NOMO-1 treated with DMSO at 0.1 percent for 48 hours (cell line): ENCODE results near the gene ATXN7.

Experiments
- DNase-seq: peaks from one replicate; lab custom pipeline; 2025; ENCODE audit not compliant: unreplicated experiment; lab: John Stamatoyannopoulos, UW

ATXN7 gene

GRCh38 chr3:63980019-63980418 lies 116.4 kb downstream of the ATXN7 start:
- DNase-seq, result no peak

DNA sequence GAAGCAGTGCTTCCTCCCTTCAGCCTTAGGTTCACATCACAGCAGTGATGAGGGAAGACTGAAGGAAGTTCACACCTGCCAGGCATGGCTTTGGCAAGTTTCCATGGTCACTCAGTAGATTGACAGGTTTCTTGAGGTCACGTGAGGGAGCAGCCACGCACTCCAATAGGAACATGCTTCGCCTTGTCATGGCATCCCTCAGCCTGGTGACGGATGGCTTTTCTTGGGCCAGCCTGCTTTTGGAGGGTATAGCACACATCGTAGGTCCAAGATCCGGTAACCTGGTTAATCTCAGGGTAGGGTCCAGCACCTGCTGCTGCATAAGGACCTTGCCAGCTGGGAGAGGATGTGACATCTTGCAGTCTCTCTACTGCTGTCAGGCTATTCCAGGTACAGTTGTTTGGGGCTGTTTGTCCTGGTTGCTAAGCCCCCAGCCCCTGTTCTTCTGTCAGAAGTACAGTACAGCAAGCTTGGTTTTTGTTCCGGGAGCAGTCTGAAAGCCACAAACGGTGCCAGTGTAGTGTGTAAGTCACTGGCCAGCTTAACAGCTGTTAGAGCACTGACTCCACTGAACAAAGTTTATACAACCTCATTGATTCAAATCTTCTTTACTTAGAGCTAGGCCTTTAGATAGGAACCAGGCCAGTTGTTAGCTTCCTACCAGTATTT lies 117.3 kb downstream of the ATXN7 start:
- DNase-seq, result no peak

DNA sequence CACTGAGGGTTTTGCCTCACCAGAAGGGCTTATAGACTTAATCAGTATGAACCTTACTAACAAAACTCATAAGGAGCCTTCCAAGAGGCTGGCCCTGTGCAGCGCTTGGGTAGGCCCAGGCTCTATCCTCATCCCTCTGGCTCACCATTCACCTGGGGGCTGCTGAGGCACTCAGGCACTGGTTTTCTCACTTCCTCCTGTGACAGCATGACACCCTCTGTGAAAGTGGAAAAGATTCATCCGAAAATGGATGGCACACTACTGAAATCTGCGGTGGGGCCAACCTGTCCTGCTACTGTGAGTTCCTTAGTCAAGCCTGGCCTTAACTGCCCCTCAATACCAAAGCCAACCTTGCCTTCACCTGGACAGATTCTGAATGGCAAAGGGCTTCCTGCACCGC lies 118.3 kb downstream of the ATXN7 start:
- DNase-seq, result peak; percentile 8

GRCh38 chr3:63984391-63984790 lies 120.7 kb downstream of the ATXN7 start:
- DNase-seq, result no peak

DNA sequence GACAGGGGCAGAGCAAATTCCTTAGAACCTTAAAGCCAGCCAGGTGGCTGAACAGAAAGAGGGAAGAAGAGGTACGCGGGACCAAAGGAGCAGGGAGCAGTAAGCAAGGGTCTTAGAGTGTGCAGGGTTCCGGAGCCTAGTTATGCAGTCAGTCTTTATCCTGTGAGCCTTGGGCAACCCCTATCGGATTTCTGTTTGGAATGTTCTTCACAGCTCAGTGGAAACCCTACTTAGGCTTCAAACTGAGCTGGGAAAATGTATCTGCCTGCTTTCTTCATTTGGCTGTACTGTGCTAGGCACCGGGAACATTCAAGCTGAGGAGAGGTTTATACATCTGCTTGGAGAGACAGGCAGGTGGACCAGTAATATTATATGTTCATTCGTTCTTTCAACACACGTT lies 122.5 kb downstream of the ATXN7 start:
- no peak for DNase-seq

- no peak for DNase-seq
These were observed 123.2 kb downstream of the ATXN7 start for GRCh38 chr3:63986831-63987230.

DNA sequence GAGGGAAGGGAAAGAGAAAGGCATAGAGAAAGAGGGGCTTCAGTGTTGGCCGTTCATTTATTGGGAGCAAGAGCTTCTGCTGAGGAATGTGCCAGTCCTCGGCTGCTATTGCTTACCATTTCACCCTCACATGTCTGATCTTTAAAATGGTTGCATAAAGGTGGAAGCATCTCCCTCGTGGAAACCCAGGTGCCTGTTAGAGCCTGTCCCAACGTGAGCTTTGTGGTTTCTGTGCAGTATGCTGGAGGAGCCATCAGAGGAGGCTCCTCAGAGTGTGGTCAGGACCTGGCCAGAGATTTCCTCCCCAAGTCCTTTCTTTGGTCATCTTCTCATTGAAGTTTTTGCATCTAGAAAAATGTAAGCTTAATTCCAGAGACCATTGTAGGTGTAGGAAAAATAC lies 125.3 kb downstream of the ATXN7 start:
- DNase-seq, result no peak

GRCh38 chr3:63990204-63990603 lies 126.5 kb downstream of the ATXN7 start:
- DNase-seq, result no peak

DNA sequence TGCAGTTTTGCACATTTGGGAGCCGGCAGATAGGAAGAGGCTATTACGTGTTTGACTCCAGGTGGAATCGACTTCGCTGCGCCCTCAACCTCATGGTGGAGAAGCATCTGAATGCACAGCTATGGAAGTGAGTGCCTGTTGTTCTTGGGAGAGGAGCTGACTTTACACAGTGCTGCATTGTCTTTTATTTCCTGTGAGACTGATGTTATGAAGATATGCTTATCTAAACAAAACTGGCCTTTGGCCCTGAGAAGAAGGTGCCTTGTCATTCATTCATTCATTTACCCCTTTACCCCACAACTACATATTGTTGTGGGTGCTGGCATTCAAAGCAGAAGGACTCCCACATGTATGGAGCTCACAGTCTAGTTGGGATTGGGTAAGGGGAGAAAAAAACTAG lies 127.1 kb downstream of the ATXN7 start:
- no peak for DNase-seq

GRCh38 chr3:63991666-63992065 lies 128.0 kb downstream of the ATXN7 start:
- DNase-seq, result no peak

GRCh38 chr3:63992516-63993209 lies 129.0 kb downstream of the ATXN7 start:
- no peak for DNase-seq

GRCh38 chr3:63993653-63994079 lies 130.0 kb downstream of the ATXN7 start:
- DNase-seq, result peak; percentile 36

GRCh38 chr3:63995086-63995485 lies 131.4 kb downstream of the ATXN7 start:
- DNase-seq, result no peak

DNA sequence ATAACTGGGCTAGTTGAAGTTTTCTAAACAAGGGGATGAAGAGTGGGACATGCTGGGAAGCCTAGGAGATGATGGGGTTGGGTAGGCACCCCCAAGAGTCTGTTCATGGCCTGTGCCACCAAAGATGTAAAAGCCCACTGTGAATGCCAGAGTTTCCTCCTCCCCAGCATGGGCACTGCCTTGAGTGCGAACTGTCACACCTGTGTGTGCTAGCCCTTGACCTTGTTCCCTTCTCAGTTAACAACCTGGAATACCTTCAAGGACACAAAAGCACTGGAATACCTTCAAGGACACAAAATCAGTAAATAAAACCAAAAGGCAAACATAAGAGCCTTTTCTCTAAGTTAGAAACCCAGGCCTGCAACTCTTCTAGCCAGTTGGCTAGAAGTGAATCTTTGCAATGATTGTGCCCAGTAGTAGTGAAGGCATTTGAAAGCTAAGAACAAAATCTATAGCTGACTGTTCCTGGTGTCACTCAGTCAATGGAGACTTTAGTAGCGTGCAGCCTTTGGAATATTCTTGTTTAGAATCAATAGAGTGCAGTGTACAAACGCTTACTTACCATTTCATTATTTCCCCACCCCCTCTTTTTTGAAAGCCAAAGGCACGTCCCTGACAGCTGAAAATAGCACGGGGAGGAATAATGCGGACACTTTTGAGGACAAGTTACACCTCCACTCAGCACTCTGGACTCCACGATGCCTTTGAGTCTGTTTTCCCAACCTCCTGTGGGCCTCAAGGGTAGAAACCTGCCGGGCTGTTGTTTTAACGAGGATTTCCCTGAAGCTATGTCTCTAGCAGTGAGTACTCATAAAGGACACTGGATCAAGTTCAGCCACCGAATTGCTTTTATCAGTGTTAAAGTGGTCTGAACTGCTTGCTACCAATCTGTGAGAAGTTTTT lies 135.4 kb downstream of the ATXN7 start:
- no peak for DNase-seq

- no peak for DNase-seq
These were observed 136.9 kb downstream of the ATXN7 start for GRCh38 chr3:64000453-64001055.

GRCh38 chr3:64002233-64002632 lies 138.6 kb downstream of the ATXN7 start:
- DNase-seq, result no peak

- DNase-seq, result no peak
These were observed 139.9 kb downstream of the ATXN7 start for GRCh38 chr3:64003589-64003988.

GRCh38 chr3:64008017-64008416 lies 144.3 kb downstream of the ATXN7 start:
- no peak for DNase-seq

DNA sequence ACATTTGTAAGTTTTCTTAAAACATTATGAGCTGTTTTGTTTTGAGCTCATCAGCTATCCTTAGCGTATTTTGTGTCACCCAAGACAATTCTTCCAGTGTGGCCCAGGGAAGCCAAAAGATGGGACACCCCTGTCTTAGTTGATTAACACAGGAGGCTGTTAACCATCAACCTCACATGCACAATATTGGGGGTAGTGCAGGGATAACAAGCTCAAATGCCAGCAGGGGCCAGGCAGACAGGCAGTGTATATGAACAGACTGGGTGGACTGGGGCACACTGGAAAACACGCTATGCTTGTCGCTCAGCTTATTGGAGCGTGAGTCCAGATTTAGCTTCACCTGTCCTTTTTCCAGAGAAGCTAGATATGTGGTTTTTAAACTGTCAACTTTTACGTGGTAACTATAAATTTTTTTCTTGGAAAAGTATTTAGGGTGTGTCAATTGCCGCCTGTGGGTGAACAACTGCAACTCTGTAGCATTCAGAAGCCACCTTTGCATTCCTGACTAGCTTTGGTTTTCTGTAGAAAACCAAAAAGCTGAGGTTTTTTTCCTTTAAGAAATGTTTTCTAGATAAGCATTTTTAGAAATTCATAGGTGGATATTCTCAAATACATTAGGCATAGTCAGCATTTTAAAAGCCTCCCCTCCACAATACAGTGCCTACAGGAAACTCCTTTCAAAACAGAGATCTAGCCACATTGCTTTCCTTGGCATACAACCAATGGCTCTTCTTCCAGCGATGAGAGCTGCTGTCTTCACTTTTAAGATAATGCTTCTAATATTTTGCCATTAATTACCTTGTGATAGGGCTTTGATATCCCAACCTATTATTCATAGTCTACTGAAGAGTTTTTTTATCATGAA lies 145.1 kb downstream of the ATXN7 start:
- no peak for DNase-seq

DNA sequence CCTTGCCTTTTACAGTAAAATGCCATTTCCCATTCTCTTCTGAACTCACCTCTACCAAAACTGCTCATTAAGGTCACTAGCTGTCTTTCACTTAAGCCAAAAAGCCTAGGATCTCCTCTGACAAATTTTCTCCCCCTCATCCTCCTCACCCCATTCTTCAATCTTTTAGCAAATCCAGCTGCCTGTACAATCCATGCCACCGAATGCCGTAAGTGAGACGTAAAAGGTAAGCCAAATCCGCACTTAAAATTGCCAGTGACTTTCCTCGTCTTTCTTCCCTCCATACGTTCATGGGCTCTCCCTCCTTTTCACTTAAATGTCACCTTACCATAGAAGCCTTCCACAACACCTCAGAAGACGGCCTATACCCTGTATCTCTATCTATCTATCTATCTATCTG lies 145.9 kb downstream of the ATXN7 start:
- DNase-seq, result no peak
